K562 (cell line): ENCODE measurements around the gene MAP3K19. TPM values are rescaled to one million over a fixed set of nuclear protein-coding genes. Genes with fewer than 3 reads are reported as not detected.

ENCODE experiments used
- BCOR ChIP-seq: fragments of 450-650 bp; IDR thresholded peaks from 2 replicates; pipeline ENCODE4 v1.6.1; 2016
- BRD4 ChIP-seq: fragments of 200-600 bp; sonication (generic); IDR thresholded peaks from 2 replicates; pipeline ENCODE4 v1.6.1; 2017; ENCODE audit warnings: inconsistent platforms
- CHD2 ChIP-seq: IDR thresholded peaks from 2 replicates; pipeline ENCODE4 v1.6.1; 2011; ENCODE audit warnings: low read depth, low read length
- CSDE1 ChIP-seq, 2 experiments: fragments of 450-650 bp; IDR thresholded peaks; 2 replicates each; pipeline ENCODE4 v1.6.1; 2016; ENCODE audit warnings: mild to moderate bottlenecking in 1 of 2
- ELF2 ChIP-seq: fragments of 250-450 bp; sonication (Bioruptor Pico); IDR thresholded peaks from 2 replicates; pipeline ENCODE4 v1.5.0; 2021; ENCODE audit warnings: mild to moderate bottlenecking
- ESRRA ChIP-seq: fragments of 450-650 bp; IDR thresholded peaks from 2 replicates; pipeline ENCODE4 v1.6.1; 2014; ENCODE audit warnings: low read depth, mild to moderate bottlenecking, moderate library complexity, borderline replicate concordance
- GTF2F1 ChIP-seq: IDR thresholded peaks from 2 replicates; pipeline ENCODE4 v1.6.1; 2011; ENCODE audit warnings: low read depth, low read length, improper control_type of control experiment
- HEY1 ChIP-seq: fragments of 250-450 bp; sonication (Bioruptor Pico); IDR thresholded peaks from 2 replicates; pipeline ENCODE4 v1.5.0; 2020; ENCODE audit warnings: mild to moderate bottlenecking, moderate library complexity, borderline replicate concordance
- KAT2B ChIP-seq: IDR thresholded peaks from one replicate; pipeline ENCODE4 v1.6.1; 2012; ENCODE audit warnings: low read depth, mild to moderate bottlenecking, control low read depth, inconsistent platforms, low read length, moderate library complexity
- KLF10 ChIP-seq: fragments of 250-450 bp; sonication (Bioruptor Pico); IDR thresholded peaks from 2 replicates; pipeline ENCODE4 v1.6.1; 2021; ENCODE audit warnings: matching md5 sums
- KLF13 ChIP-seq: fragments of 450-650 bp; IDR thresholded peaks from 2 replicates; pipeline ENCODE4 v1.6.1; 2016; ENCODE audit warnings: missing genetic modification characterization, low read depth, mild to moderate bottlenecking, missing compliant biosample characterization, moderate library complexity, borderline replicate concordance
- LARP7 ChIP-seq: fragments of 450-650 bp; IDR thresholded peaks from 2 replicates; pipeline ENCODE4 v1.6.1; 2016
- POLR2AphosphoS2 ChIP-seq: IDR thresholded peaks from 2 replicates; pipeline ENCODE4 v1.6.1; 2012; ENCODE audit warnings: low read length, improper control_type of control experiment
- POLR2G ChIP-seq: fragments of 200-400 bp; formaldehyde crosslinking; IDR thresholded peaks from 2 replicates; pipeline ENCODE4 v1.6.1; 2017; ENCODE audit warnings: low read depth, mild to moderate bottlenecking, antibody characterized with exemption, low read length, moderate library complexity
- PRPF4 ChIP-seq: fragments of 200-400 bp; formaldehyde crosslinking; IDR thresholded peaks from one replicate; pipeline ENCODE4 v1.6.1; 2017; ENCODE audit warnings: low read length, low read depth, mild to moderate bottlenecking; ENCODE audit not compliant: insufficient read depth, poor library complexity, severe bottlenecking
- PURB ChIP-seq: sonication (generic); formaldehyde crosslinking; IDR thresholded peaks from 2 replicates; pipeline ENCODE4 v1.9.0; 2021; ENCODE audit warnings: low read depth, mild to moderate bottlenecking, missing genetic modification reagents
- SETDB1 ChIP-seq: IDR thresholded peaks from one replicate; pipeline ENCODE4 v1.6.1; 2012; ENCODE audit warnings: low read length, control low read depth, inconsistent platforms
- SMAD3 ChIP-seq: fragments of 450-650 bp; formaldehyde crosslinking; conservative IDR thresholded peaks from 2 replicates; pipeline ENCODE4 v1.4.0; 2020; ENCODE audit warnings: mild to moderate bottlenecking
- TAF1 ChIP-seq: IDR thresholded peaks from 2 replicates; pipeline ENCODE4 v1.6.1; 2011; ENCODE audit warnings: mild to moderate bottlenecking, low read length, moderate library complexity; ENCODE audit not compliant: insufficient read depth, control insufficient read depth, severe bottlenecking; ENCODE audit errors: extremely low read depth
- XRCC3 ChIP-seq: fragments of 450-650 bp; IDR thresholded peaks from 2 replicates; pipeline ENCODE4 v1.6.1; 2017; ENCODE audit warnings: mild to moderate bottlenecking, moderate library complexity
- ZFP36 ChIP-seq: fragments of 150-350 bp; IDR thresholded peaks from 2 replicates; pipeline ENCODE4 v1.6.1; 2018; ENCODE audit warnings: low read length, low read depth; ENCODE audit not compliant: partially characterized antibody
- ZNF184 ChIP-seq: sonication (generic); formaldehyde crosslinking; IDR thresholded peaks from 2 replicates; pipeline ENCODE4 v1.5.0; 2020; ENCODE audit warnings: missing genetic modification reagents
- ZNF354B ChIP-seq: fragments of 250-450 bp; sonication (Bioruptor Pico); IDR thresholded peaks from 2 replicates; pipeline ENCODE4 v1.4.0; 2020
- ZNF696 ChIP-seq: fragments of 250-450 bp; sonication (Bioruptor Pico); conservative IDR thresholded peaks from 2 replicates; pipeline ENCODE4 v1.4.0; 2020; ENCODE audit warnings: mild to moderate bottlenecking, moderate library complexity
- ZNF79 ChIP-seq: fragments of 250-450 bp; sonication (Bioruptor Pico); IDR thresholded peaks from 2 replicates; pipeline ENCODE4 v1.4.0; 2020; ENCODE audit warnings: low read depth, mild to moderate bottlenecking, moderate library complexity
- polyA plus RNA-seq, 8 experiments: library from polyadenylated mRNA; depleted of rRNA in 4 of 8; stranded (reverse) in 5 of 8; unstranded in 3 of 8; fragments of >200 nt; fragmentation: Nextera tagmentation in 2 of 8; fragmentation: Illumina TruSeq in 1 of 8; extraction: Ambion mirVana in 2 of 8; extraction: Trizol in 1 of 8; gene quantifications; 2 replicates each; pipeline versions ENCODE4 v1.2.1 to v1.2.3, GENCODE V29; 2011 to 2014; ENCODE audit warnings: inconsistent platforms in 1 of 8, missing spikeins in 1 of 8
- total RNA-seq, 7 experiments: library from RNA; depleted of rRNA in 6 of 7; stranded (reverse); fragments of >200 nt in 6 of 7; fragmentation: Illumina TruSeq in 2 of 7; extraction: Trizol in 2 of 7; gene quantifications; 2 replicates each; pipeline versions ENCODE4 v1.2.1 to v1.2.3, GENCODE V29; 2011 to 2021; ENCODE audit warnings: low replicate concordance in 1 of 7
- TF ChIP-seq, protein P1 (sequence below): fragments of 250-450 bp; sonication (Bioruptor Pico); IDR thresholded peaks from 2 replicates; pipeline ENCODE4 v1.5.0; 2021; ENCODE audit warnings: mild to moderate bottlenecking, moderate library complexity
- TF ChIP-seq, protein P2 (sequence below): sonication (generic); formaldehyde crosslinking; IDR thresholded peaks from 2 replicates; pipeline ENCODE4 v1.8.1; 2023; ENCODE audit warnings: mild to moderate bottlenecking, missing genetic modification reagents

The MAP3K19 gene
- total and polyA plus RNA-seq, 9 of the 15 experiments (the other 6 are each of a cell fraction or from before 2014, with no cell fraction given), result 0.29 TPM; not detected in 8

DNA sequence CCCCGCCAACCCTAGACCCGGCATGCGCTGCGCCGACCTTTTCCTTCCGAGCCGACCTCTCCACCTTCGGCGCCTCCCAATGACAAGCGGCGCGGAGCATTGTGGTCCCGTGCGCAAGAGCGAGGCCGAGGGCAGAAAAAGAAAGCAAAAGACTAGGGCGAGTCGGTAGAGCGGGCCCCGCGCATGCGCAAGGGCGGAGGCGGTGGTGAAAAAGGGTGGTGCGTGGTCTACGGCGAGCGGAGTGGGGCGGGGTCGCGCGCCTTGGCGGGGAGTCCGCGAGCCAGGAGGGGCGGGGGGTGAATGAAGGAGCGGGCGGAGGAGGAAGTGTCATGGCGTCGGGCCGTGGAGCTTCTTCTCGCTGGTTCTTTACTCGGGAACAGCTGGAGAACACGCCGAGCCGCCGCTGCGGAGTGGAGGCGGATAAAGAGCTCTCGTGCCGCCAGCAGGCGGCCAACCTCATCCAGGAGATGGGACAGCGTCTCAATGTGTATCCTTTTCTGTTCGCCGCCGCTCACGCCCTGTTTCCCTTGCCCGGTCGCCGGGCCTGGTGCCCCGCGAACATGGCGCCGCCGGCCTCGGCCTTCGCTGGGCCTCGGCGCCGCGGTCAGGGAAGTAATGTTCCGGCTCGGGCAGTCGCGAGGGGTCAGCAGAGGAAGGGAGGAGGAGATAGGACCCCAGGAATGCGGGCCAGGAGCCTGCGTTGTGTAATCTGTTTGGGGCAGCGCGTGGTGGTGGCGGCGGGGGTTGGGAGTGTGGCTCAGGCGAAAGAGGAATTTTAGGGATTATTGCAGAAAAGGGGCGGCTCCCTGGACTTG, 128.5 kb downstream of the MAP3K19 start, which contains the start of gene CCNT2 (continued):
- TF ChIP-seq ZNF184 (CRISPR knock-in tag) (no peak), KAT2B (no peak), GTF2F1 (no peak), ZFP36 (no peak), ELF2 (no peak; the same call in 1 of the 2 replicates), ZNF79 (CRISPR knock-in tag) (no peak), CHD2 (no peak), ZNF354B (CRISPR knock-in tag) (no peak), KLF10 (CRISPR knock-in tag) (no peak), HEY1 (CRISPR knock-in tag) (no peak), POLR2AphosphoS2 (no peak), ESRRA (peak; percentile 92), PRPF4 (no peak), XRCC3 (no peak), KLF13 (peak; percentile 96), BCOR (no peak), BRD4 (peak; percentile 91), POLR2G (peak; percentile 80), SMAD3 (no peak), PURB (CRISPR knock-in tag) (no peak), TAF1 (peak; percentile 80), LARP7 (peak; percentile 40; the same call in 1 of the 2 replicates), CSDE1 (IDR thresholded peaks at IDR 0.05) (no peak), ZNF696 (CRISPR knock-in tag) (no peak), SETDB1 (no peak)
- TF ChIP-seq, protein P1, sequence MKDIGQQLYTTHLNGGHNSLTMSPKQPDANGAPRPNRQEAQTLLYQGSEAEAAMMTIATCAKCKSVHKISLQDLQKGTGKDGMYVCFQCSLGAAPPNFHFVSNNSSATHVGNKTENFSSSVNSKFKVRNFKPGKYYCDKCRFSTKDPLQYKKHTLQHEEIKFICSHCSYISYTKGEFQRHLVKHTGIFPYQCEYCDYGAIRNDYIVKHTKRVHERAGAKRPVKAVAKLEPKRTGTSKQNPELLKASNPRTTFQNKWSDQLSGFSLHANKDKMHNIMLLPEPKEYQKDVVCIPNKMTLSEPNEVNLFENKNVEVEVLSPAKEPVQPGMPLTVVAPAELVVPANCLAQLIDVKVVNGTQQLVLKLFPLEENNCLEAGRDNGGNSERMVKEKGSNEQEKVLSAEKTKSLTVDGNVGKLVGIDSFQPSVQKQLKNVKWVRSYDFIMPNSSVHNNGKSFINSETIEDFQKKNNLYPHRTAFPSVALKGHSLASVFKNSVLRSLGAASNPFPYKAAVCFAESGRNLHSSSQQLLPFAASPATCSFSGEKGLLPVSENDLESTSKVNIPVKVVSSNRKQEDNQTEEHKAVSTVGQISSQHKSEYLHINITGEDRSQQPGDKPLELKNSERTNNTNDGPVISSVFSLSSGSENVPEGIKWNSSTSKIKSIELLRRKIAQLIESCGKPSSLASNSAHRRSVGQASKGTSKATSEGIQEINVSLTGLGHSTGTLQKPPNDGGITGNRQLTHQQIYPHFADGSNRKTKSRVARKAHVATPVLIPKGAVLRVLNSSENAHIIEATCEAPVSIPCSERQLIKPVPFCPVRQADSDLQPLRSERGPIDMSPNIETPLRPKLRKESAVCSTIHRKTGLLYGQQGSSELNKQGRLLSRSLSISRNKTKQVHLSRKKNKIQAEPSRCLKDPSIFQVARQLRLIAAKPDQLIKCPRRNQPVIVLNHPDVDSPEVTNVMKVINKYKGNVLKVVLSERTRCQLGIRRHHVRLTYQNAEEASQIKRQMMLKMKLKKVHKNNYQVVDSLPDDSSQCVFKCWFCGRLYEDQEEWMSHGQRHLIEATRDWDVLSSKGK, result no peak
- TF ChIP-seq, protein P2, sequence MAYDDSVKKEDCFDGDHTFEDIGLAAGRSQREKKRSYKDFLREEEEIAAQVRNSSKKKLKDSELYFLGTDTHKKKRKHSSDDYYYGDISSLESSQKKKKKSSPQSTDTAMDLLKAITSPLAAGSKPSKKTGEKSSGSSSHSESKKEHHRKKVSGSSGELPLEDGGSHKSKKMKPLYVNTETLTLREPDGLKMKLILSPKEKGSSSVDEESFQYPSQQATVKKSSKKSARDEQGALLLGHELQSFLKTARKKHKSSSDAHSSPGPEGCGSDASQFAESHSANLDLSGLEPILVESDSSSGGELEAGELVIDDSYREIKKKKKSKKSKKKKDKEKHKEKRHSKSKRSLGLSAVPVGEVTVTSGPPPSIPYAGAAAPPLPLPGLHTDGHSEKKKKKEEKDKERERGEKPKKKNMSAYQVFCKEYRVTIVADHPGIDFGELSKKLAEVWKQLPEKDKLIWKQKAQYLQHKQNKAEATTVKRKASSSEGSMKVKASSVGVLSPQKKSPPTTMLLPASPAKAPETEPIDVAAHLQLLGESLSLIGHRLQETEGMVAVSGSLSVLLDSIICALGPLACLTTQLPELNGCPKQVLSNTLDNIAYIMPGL (CRISPR knock-in tag), result no peak
